MCF 10A (cell line): Measurements from ENCODE around the gene DSCAML1. TPM values are rescaled to one million over a fixed set of nuclear protein-coding genes. Genes with fewer than 3 reads are reported as not detected.

Experiments used
- BruUV-seq: library from RNA; stranded (reverse); fragments of 400-500 nt; replicated peaks from 2 replicates; lab custom pipeline; 2021; lab: Mats Ljungman, UMichigan
- CTCF ChIA-PET: fragments of 300-600 bp; sonication (Branson Sonifier 250); formaldehyde crosslinking; extraction: SDS; loops from one replicate; lab custom pipeline; 2021; ENCODE audit warnings: antibody characterized with exemption, inconsistent platforms; lab: Yijun Ruan, JAX
- POLR2A ChIA-PET: fragments of 300-600, 350-650 bp; sonication (Branson Sonifier 250); formaldehyde crosslinking; extraction: SDS; loops from one replicate; lab custom pipeline; 2020; ENCODE audit warnings: antibody characterized with exemption, inconsistent platforms; lab: Yijun Ruan, JAX
- DNase-seq: peaks from one replicate; pipeline ENCODE4 v3.0.0-alpha.2; 2018; ENCODE audit not compliant: unreplicated experiment
- H3K27ac Mint-ChIP-seq: one replicate; pipeline ENCODE4 v1.8.0; 2022; ENCODE audit warnings: mild to moderate bottlenecking, low read depth, mixed read lengths; ENCODE audit not compliant: unreplicated experiment
- H3K27me3 Mint-ChIP-seq: one replicate; pipeline ENCODE4 v1.8.0; 2022; ENCODE audit warnings: mixed read lengths; ENCODE audit not compliant: insufficient read depth, unreplicated experiment
- H3K36me3 Mint-ChIP-seq: one replicate; pipeline ENCODE4 v1.8.0; 2022; ENCODE audit warnings: mild to moderate bottlenecking, moderate library complexity, mixed read lengths; ENCODE audit not compliant: insufficient read depth, unreplicated experiment
- H3K4me1 Mint-ChIP-seq: one replicate; pipeline ENCODE4 v1.8.0; 2022; ENCODE audit warnings: mixed read lengths; ENCODE audit not compliant: insufficient read depth, unreplicated experiment
- H3K4me3 Mint-ChIP-seq: one replicate; pipeline ENCODE4 v1.8.0; 2022; ENCODE audit warnings: mild to moderate bottlenecking, moderate library complexity, mixed read lengths; ENCODE audit not compliant: unreplicated experiment
- H3K9me3 Mint-ChIP-seq: one replicate; pipeline ENCODE4 v1.8.0; 2022; ENCODE audit warnings: mixed read lengths; ENCODE audit not compliant: unreplicated experiment
- CTCF ChIP-seq: fragments of 200-600 bp; IDR thresholded peaks from one replicate; pipeline ENCODE4 v1.8.0; 2022; ENCODE audit warnings: antibody characterized with exemption, mild to moderate bottlenecking; ENCODE audit not compliant: unreplicated experiment
- intact Hi-C: fragments of 100-400 bp; cut with micrococcal nuclease; formaldehyde crosslinking; loops from 2 replicates; pipeline ENCODE4 v1.14.1; 2022
- total RNA-seq: library from RNA; stranded (reverse); gene quantifications from 2 replicates; pipeline ENCODE4 v1.2.3, GENCODE V29; 2022

The DSCAML1 gene
- total RNA-seq, 1 experiment from 2014 or later = not detected

- no TSS peak for BruUV-seq
- no peaks in the 10 kb centered on the region for H3K36me3 Mint-ChIP-seq
- intact Hi-C loops = no loop called here
- no peak overlapping the region for H3K27ac Mint-ChIP-seq
- ChIA-PET CTCF (no interaction called here), POLR2A (no interaction called here)
- H3K4me3 Mint-ChIP-seq = no peak overlapping the region
- no peak for DNase-seq
- TF ChIP-seq CTCF = no peak
- no peaks in the 10 kb centered on the region for H3K9me3 Mint-ChIP-seq
- H3K4me1 Mint-ChIP-seq = no peaks in the 10 kb centered on the region
- peaks cover 32% of the 10 kb centered on the region for H3K27me3 Mint-ChIP-seq
Measured at GRCh38 chr11:117488996-117489952, 307.7 kb downstream of the DSCAML1 start.

- H3K9me3 Mint-ChIP-seq = no peaks in the 10 kb centered on the region
- H3K27ac Mint-ChIP-seq = no peak overlapping the region
- peaks cover 6% of the 10 kb centered on the region for H3K36me3 Mint-ChIP-seq
- H3K27me3 Mint-ChIP-seq = peaks cover 45% of the 10 kb centered on the region
- POLR2A ChIA-PET = interaction anchor here (0.7 kb wide), 1 partner anchor 94 kb away, joined by 3 read pairs; no protein-coding TSS in a partner anchor
- no peak overlapping the region for H3K4me3 Mint-ChIP-seq
- BruUV-seq = no TSS peak
- CTCF ChIA-PET = no interaction called here
- no peak for TF ChIP-seq CTCF
- no peak for DNase-seq
- no peaks in the 10 kb centered on the region for H3K4me1 Mint-ChIP-seq
- intact Hi-C loops = no loop called here
Measured at GRCh38 chr11:117486059-117486458, 311.0 kb downstream of the DSCAML1 start.

- no peak overlapping the region for H3K27ac Mint-ChIP-seq
- DNase-seq = no peak
- CTCF ChIA-PET = no interaction called here
- intact Hi-C loops = no loop called here
- peaks cover 6% of the 10 kb centered on the region for H3K36me3 Mint-ChIP-seq
- TF ChIP-seq CTCF = no peak
- no TSS peak for BruUV-seq
- POLR2A ChIA-PET = no interaction called here
- no peaks in the 10 kb centered on the region for H3K9me3 Mint-ChIP-seq
- peaks cover 30% of the 10 kb centered on the region for H3K27me3 Mint-ChIP-seq
- no peak overlapping the region for H3K4me3 Mint-ChIP-seq
- H3K4me1 Mint-ChIP-seq = no peaks in the 10 kb centered on the region
Measured at GRCh38 chr11:117484156-117484555, 312.9 kb downstream of the DSCAML1 start.

GRCh38 chr11:117483372-117483771, 313.6 kb downstream of the DSCAML1 start:
- peaks cover 28% of the 10 kb centered on the region for H3K27me3 Mint-ChIP-seq
- no peaks in the 10 kb centered on the region for H3K9me3 Mint-ChIP-seq
- CTCF ChIA-PET = no interaction called here
- no peak for TF ChIP-seq CTCF
- intact Hi-C loops = no loop called here
- no peak overlapping the region for H3K4me3 Mint-ChIP-seq
- BruUV-seq = no TSS peak
- POLR2A ChIA-PET = interaction anchor here (0.6 kb wide), 1 partner anchor 38 kb away, joined by 3 read pairs; no protein-coding TSS in a partner anchor
- no peaks in the 10 kb centered on the region for H3K4me1 Mint-ChIP-seq
- DNase-seq = no peak
- H3K27ac Mint-ChIP-seq = no peak overlapping the region
- H3K36me3 Mint-ChIP-seq = peaks cover 6% of the 10 kb centered on the region
